WTC11 (cell line): ENCODE data around the gene SLC9A9. TPM values are rescaled to one million over a fixed set of nuclear protein-coding genes. Genes with fewer than 3 reads are reported as not detected.

ENCODE experiments used
- ATAC-seq: fragments of 200-7000 bp; cut with Tn5 transposase; 2 replicates; pipeline ENCODE4 v1.10.0; 2021; ENCODE audit warnings: mild to moderate bottlenecking, moderate library complexity
- CTCF ChIA-PET: fragments of 300-600 bp; sonication (Branson Sonifier 250); formaldehyde crosslinking; loops from one replicate; lab custom pipeline; 2021; ENCODE audit warnings: antibody characterized with exemption; lab: Charles Lee
- POLR2A ChIA-PET: fragments of 350-600 bp; sonication (Branson Sonifier 250); formaldehyde crosslinking; loops from one replicate; lab custom pipeline; 2021; ENCODE audit warnings: antibody characterized with exemption; lab: Charles Lee
- DNase-seq: peaks from one replicate; pipeline ENCODE4 v3.0.0; 2021; ENCODE audit warnings: low spot score
- H3K27ac Mint-ChIP-seq: 2 replicates; pipeline ENCODE4 v1.8.0; 2021; ENCODE audit warnings: mixed read lengths
- H3K27me3 Mint-ChIP-seq: 2 replicates; pipeline ENCODE4 v1.8.0; 2021; ENCODE audit warnings: low read depth, mild to moderate bottlenecking, moderate library complexity, mixed read lengths
- H3K36me3 Mint-ChIP-seq: 2 replicates; pipeline ENCODE4 v1.8.0; 2021; ENCODE audit warnings: mixed read lengths
- H3K4me1 Mint-ChIP-seq: 2 replicates; pipeline ENCODE4 v1.8.0; 2022; ENCODE audit warnings: mixed read lengths
- H3K4me3 Mint-ChIP-seq: 2 replicates; pipeline ENCODE4 v1.8.0; 2021; ENCODE audit warnings: mild to moderate bottlenecking, moderate library complexity, mixed read lengths
- H3K9me3 Mint-ChIP-seq: 2 replicates; pipeline ENCODE4 v1.8.0; 2021; ENCODE audit warnings: mixed read lengths
- EMX1 ChIP-seq: fragments of 250-450 bp; sonication (Bioruptor Pico); IDR thresholded peaks from 2 replicates; pipeline ENCODE4 v1.8.0; 2021; ENCODE audit warnings: mild to moderate bottlenecking
- FOXK1 ChIP-seq: sonication (generic); formaldehyde crosslinking; IDR thresholded peaks from 2 replicates; pipeline ENCODE4 v1.8.0; 2022; ENCODE audit warnings: mild to moderate bottlenecking, moderate library complexity, missing genetic modification reagents
- GABPB1 ChIP-seq: sonication (generic); formaldehyde crosslinking; IDR thresholded peaks from 2 replicates; pipeline ENCODE4 v1.8.1; 2023; ENCODE audit warnings: mild to moderate bottlenecking, missing genetic modification reagents
- GRHL2 ChIP-seq: fragments of 250-450 bp; sonication (Bioruptor Pico); IDR thresholded peaks from 2 replicates; pipeline ENCODE4 v1.8.0; 2022; ENCODE audit warnings: mild to moderate bottlenecking, moderate library complexity; ENCODE audit not compliant: insufficient replicate concordance, severe bottlenecking
- GTF2I ChIP-seq: fragments of 250-450 bp; sonication (Bioruptor Pico); conservative IDR thresholded peaks from 2 replicates; pipeline ENCODE4 v1.4.0; 2021; ENCODE audit warnings: mild to moderate bottlenecking
- MXD4 ChIP-seq: fragments of 250-450 bp; sonication (Bioruptor Pico); IDR thresholded peaks from 2 replicates; pipeline ENCODE4 v1.8.0; 2021; ENCODE audit warnings: mild to moderate bottlenecking, moderate library complexity, borderline replicate concordance
- NR1H2 ChIP-seq: sonication (generic); formaldehyde crosslinking; IDR thresholded peaks from 2 replicates; pipeline ENCODE4 v1.9.0; 2021; ENCODE audit warnings: mild to moderate bottlenecking, moderate library complexity, missing genetic modification reagents
- OVOL2 ChIP-seq: fragments of 250-450 bp; sonication (Bioruptor Pico); IDR thresholded peaks from 2 replicates; pipeline ENCODE4 v1.9.0; 2021; ENCODE audit warnings: mild to moderate bottlenecking, borderline replicate concordance
- RELA ChIP-seq: sonication (generic); formaldehyde crosslinking; IDR thresholded peaks from 2 replicates; pipeline ENCODE4 v1.8.1; 2022; ENCODE audit warnings: missing genetic modification reagents, mild to moderate bottlenecking, borderline replicate concordance
- RORB ChIP-seq: fragments of 250-450 bp; sonication (Bioruptor Pico); IDR thresholded peaks from 2 replicates; pipeline ENCODE4 v1.9.0; 2021; ENCODE audit warnings: mild to moderate bottlenecking
- SOX15 ChIP-seq: fragments of 250-450 bp; sonication (Bioruptor Pico); IDR thresholded peaks from 2 replicates; pipeline ENCODE4 v1.9.0; 2021; ENCODE audit warnings: mild to moderate bottlenecking
- TEAD4 ChIP-seq: sonication (generic); formaldehyde crosslinking; IDR thresholded peaks from 2 replicates; pipeline ENCODE4 v1.8.0; 2022; ENCODE audit warnings: mild to moderate bottlenecking, missing genetic modification reagents
- ZNF121 ChIP-seq: sonication (generic); formaldehyde crosslinking; IDR thresholded peaks from 2 replicates; pipeline ENCODE4 v1.8.0; 2023; ENCODE audit warnings: missing genetic modification reagents
- ZNF219 ChIP-seq: sonication (generic); formaldehyde crosslinking; IDR thresholded peaks from 2 replicates; pipeline ENCODE4 v1.8.0; 2023; ENCODE audit warnings: missing genetic modification reagents, mild to moderate bottlenecking, borderline replicate concordance
- ZNF263 ChIP-seq: sonication (generic); formaldehyde crosslinking; IDR thresholded peaks from 2 replicates; pipeline ENCODE4 v1.8.1; 2022; ENCODE audit warnings: low read depth, mild to moderate bottlenecking, moderate library complexity, missing genetic modification reagents
- ZNF396 ChIP-seq: fragments of 250-450 bp; sonication (Bioruptor Pico); IDR thresholded peaks from 2 replicates; pipeline ENCODE4 v1.8.0; 2021; ENCODE audit warnings: mild to moderate bottlenecking, moderate library complexity, borderline replicate concordance
- ZNF423 ChIP-seq: fragments of 250-450 bp; sonication (Bioruptor Pico); IDR thresholded peaks from 2 replicates; pipeline ENCODE4 v2.1.2; 2022; ENCODE audit warnings: mild to moderate bottlenecking, moderate library complexity
- total RNA-seq: library from RNA; stranded (reverse); gene quantifications from 3 replicates; pipeline ENCODE4 v1.2.3, GENCODE V29; 2021
- TF ChIP-seq, protein P1 (sequence below): sonication (generic); formaldehyde crosslinking; IDR thresholded peaks from 2 replicates; pipeline ENCODE4 v1.8.1; 2022; ENCODE audit warnings: low read depth, mild to moderate bottlenecking, moderate library complexity, missing genetic modification reagents, borderline replicate concordance
- TF ChIP-seq, protein P2 (sequence below): sonication (generic); formaldehyde crosslinking; IDR thresholded peaks from 2 replicates; pipeline ENCODE4 v1.8.0; 2022; ENCODE audit warnings: mild to moderate bottlenecking, missing genetic modification reagents
- TF ChIP-seq, protein P3 (sequence below): sonication (generic); formaldehyde crosslinking; IDR thresholded peaks from 2 replicates; pipeline ENCODE4 v1.8.1; 2023; ENCODE audit warnings: mild to moderate bottlenecking, missing genetic modification reagents, moderate library complexity
- TF ChIP-seq, protein P4 (sequence below): sonication (generic); formaldehyde crosslinking; IDR thresholded peaks from 2 replicates; pipeline ENCODE4 v1.8.0; 2023; ENCODE audit warnings: missing genetic modification reagents
- TF ChIP-seq, protein P5 (sequence below): sonication (generic); formaldehyde crosslinking; IDR thresholded peaks from 2 replicates; pipeline ENCODE4 v1.8.1; 2022; ENCODE audit warnings: low read depth, missing genetic modification reagents, borderline replicate concordance
- TF ChIP-seq, protein P6 (sequence below): sonication (generic); formaldehyde crosslinking; IDR thresholded peaks from 2 replicates; pipeline ENCODE4 v1.8.1; 2023; ENCODE audit warnings: mild to moderate bottlenecking, missing genetic modification reagents, moderate library complexity
- TF ChIP-seq, protein P7 (sequence below): fragments of 250-450 bp; sonication (Bioruptor Pico); IDR thresholded peaks from 2 replicates; pipeline ENCODE4 v1.9.0; 2021; ENCODE audit warnings: mild to moderate bottlenecking, borderline replicate concordance
- TF ChIP-seq, protein P8 (sequence below): sonication (generic); formaldehyde crosslinking; conservative IDR thresholded peaks from 2 replicates; pipeline ENCODE4 v1.8.1; 2023; ENCODE audit warnings: mild to moderate bottlenecking, low read depth, missing genetic modification reagents, moderate library complexity

Gene SLC9A9
- total RNA-seq, 1 experiment from 2014 or later = 1.2 TPM

DNA sequence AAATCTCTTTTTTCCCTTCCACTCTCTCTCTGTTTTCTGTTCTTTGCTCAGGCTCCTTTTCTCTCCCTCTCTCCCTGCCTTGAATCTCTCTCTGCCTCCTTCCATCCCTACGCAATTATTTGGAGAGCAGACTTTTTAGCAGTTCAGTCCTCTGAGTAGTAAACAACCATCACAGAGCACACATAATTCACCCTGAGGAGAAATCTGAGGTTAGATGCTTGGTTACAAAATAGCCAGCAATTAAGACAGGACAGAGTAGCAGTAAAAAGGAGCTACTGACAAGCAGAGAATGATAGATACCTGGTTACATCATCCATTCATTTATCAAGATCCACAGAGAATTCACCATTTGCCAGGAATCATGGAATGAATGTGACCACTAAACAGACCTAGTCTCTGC lies 25.5 kb downstream of the SLC9A9 start:
- no peak for DNase-seq
- Mint-ChIP-seq H3K4me1 (peaks cover 20% of the 10 kb centered on the region), H3K4me3 (no peak overlapping the region), H3K9me3 (no peaks in the 10 kb centered on the region), H3K27ac (no peak overlapping the region), H3K36me3 (no peaks in the 10 kb centered on the region), H3K27me3 (no peaks in the 10 kb centered on the region)
- no peak for ATAC-seq
- TF ChIP-seq MXD4 (CRISPR knock-in tag) = no peak
- no peak for TF ChIP-seq FOXK1 (CRISPR knock-in tag)
- TF ChIP-seq ZNF121 (CRISPR knock-in tag) = no peak
- TF ChIP-seq NR1H2 (CRISPR knock-in tag) = no peak
- TF ChIP-seq RELA = no peak
- TF ChIP-seq, protein P1, sequence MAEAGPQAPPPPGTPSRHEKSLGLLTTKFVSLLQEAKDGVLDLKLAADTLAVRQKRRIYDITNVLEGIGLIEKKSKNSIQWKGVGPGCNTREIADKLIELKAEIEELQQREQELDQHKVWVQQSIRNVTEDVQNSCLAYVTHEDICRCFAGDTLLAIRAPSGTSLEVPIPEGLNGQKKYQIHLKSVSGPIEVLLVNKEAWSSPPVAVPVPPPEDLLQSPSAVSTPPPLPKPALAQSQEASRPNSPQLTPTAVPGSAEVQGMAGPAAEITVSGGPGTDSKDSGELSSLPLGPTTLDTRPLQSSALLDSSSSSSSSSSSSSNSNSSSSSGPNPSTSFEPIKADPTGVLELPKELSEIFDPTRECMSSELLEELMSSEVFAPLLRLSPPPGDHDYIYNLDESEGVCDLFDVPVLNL (CRISPR knock-in tag) = no peak
- no peak for TF ChIP-seq OVOL2 (CRISPR knock-in tag)
- no peak for TF ChIP-seq ZNF219
- TF ChIP-seq, protein P2, sequence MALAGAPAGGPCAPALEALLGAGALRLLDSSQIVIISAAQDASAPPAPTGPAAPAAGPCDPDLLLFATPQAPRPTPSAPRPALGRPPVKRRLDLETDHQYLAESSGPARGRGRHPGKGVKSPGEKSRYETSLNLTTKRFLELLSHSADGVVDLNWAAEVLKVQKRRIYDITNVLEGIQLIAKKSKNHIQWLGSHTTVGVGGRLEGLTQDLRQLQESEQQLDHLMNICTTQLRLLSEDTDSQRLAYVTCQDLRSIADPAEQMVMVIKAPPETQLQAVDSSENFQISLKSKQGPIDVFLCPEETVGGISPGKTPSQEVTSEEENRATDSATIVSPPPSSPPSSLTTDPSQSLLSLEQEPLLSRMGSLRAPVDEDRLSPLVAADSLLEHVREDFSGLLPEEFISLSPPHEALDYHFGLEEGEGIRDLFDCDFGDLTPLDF = no peak
- no peak for TF ChIP-seq ZNF423 (CRISPR knock-in tag)
- TF ChIP-seq, protein P3, sequence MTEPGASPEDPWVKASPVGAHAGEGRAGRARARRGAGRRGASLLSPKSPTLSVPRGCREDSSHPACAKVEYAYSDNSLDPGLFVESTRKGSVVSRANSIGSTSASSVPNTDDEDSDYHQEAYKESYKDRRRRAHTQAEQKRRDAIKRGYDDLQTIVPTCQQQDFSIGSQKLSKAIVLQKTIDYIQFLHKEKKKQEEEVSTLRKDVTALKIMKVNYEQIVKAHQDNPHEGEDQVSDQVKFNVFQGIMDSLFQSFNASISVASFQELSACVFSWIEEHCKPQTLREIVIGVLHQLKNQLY (CRISPR knock-in tag) = no peak
- TF ChIP-seq EMX1 (CRISPR knock-in tag) = no peak
- no peak for TF ChIP-seq ZNF396 (CRISPR knock-in tag)
- no peak for TF ChIP-seq GTF2I
- TF ChIP-seq GRHL2 (CRISPR knock-in tag) = no peak
- no peak for TF ChIP-seq SOX15
- no peak for TF ChIP-seq GABPB1 (CRISPR knock-in tag)
- TF ChIP-seq, protein P4, sequence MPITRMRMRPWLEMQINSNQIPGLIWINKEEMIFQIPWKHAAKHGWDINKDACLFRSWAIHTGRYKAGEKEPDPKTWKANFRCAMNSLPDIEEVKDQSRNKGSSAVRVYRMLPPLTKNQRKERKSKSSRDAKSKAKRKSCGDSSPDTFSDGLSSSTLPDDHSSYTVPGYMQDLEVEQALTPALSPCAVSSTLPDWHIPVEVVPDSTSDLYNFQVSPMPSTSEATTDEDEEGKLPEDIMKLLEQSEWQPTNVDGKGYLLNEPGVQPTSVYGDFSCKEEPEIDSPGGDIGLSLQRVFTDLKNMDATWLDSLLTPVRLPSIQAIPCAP = no peak
- TF ChIP-seq ZNF263 (CRISPR knock-in tag) = no peak
- ChIA-PET CTCF (no interaction called here), POLR2A (no interaction called here)

DNA sequence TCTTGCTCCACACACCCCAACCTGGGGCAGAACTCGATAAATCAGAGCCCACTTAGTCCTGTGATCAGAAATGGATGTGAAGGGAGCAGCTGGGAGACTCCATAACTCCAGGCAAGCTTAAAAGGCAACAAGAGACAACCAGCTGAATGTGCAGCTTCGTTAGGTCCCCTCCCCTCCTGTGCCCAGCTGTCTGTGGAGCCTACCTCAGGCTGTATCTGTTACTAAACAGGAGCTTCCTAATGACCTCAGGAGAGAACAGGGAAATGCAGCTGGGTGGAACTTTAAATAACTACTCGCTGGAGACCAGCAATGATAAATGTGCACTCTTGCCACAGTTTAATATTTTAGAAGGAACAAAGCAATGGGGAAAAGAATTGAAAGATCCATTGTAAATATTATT lies 25.9 kb downstream of the SLC9A9 start:
- H3K27ac Mint-ChIP-seq = no peak overlapping the region
- no peak overlapping the region for H3K4me3 Mint-ChIP-seq
- H3K36me3 Mint-ChIP-seq = no peaks in the 10 kb centered on the region
- ChIA-PET CTCF (no interaction called here), POLR2A (no interaction called here)
- H3K27me3 Mint-ChIP-seq = no peaks in the 10 kb centered on the region
- no peaks in the 10 kb centered on the region for H3K9me3 Mint-ChIP-seq
- peaks cover 20% of the 10 kb centered on the region for H3K4me1 Mint-ChIP-seq
- ATAC-seq = no peak; the same call in 1 of the 2 replicates
- DNase-seq = no peak
- TF ChIP-seq NR1H2 (CRISPR knock-in tag) (no peak), RORB (CRISPR knock-in tag) (no peak), TEAD4 (no peak)
- TF ChIP-seq, protein P5, sequence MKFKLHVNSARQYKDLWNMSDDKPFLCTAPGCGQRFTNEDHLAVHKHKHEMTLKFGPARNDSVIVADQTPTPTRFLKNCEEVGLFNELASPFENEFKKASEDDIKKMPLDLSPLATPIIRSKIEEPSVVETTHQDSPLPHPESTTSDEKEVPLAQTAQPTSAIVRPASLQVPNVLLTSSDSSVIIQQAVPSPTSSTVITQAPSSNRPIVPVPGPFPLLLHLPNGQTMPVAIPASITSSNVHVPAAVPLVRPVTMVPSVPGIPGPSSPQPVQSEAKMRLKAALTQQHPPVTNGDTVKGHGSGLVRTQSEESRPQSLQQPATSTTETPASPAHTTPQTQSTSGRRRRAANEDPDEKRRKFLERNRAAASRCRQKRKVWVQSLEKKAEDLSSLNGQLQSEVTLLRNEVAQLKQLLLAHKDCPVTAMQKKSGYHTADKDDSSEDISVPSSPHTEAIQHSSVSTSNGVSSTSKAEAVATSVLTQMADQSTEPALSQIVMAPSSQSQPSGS (CRISPR knock-in tag) = no peak
- TF ChIP-seq, protein P6, sequence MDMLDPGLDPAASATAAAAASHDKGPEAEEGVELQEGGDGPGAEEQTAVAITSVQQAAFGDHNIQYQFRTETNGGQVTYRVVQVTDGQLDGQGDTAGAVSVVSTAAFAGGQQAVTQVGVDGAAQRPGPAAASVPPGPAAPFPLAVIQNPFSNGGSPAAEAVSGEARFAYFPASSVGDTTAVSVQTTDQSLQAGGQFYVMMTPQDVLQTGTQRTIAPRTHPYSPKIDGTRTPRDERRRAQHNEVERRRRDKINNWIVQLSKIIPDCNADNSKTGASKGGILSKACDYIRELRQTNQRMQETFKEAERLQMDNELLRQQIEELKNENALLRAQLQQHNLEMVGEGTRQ = no peak
- TF ChIP-seq, protein P7, sequence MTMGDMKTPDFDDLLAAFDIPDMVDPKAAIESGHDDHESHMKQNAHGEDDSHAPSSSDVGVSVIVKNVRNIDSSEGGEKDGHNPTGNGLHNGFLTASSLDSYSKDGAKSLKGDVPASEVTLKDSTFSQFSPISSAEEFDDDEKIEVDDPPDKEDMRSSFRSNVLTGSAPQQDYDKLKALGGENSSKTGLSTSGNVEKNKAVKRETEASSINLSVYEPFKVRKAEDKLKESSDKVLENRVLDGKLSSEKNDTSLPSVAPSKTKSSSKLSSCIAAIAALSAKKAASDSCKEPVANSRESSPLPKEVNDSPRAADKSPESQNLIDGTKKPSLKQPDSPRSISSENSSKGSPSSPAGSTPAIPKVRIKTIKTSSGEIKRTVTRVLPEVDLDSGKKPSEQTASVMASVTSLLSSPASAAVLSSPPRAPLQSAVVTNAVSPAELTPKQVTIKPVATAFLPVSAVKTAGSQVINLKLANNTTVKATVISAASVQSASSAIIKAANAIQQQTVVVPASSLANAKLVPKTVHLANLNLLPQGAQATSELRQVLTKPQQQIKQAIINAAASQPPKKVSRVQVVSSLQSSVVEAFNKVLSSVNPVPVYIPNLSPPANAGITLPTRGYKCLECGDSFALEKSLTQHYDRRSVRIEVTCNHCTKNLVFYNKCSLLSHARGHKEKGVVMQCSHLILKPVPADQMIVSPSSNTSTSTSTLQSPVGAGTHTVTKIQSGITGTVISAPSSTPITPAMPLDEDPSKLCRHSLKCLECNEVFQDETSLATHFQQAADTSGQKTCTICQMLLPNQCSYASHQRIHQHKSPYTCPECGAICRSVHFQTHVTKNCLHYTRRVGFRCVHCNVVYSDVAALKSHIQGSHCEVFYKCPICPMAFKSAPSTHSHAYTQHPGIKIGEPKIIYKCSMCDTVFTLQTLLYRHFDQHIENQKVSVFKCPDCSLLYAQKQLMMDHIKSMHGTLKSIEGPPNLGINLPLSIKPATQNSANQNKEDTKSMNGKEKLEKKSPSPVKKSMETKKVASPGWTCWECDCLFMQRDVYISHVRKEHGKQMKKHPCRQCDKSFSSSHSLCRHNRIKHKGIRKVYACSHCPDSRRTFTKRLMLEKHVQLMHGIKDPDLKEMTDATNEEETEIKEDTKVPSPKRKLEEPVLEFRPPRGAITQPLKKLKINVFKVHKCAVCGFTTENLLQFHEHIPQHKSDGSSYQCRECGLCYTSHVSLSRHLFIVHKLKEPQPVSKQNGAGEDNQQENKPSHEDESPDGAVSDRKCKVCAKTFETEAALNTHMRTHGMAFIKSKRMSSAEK (CRISPR knock-in tag) = no peak
- TF ChIP-seq, protein P8, sequence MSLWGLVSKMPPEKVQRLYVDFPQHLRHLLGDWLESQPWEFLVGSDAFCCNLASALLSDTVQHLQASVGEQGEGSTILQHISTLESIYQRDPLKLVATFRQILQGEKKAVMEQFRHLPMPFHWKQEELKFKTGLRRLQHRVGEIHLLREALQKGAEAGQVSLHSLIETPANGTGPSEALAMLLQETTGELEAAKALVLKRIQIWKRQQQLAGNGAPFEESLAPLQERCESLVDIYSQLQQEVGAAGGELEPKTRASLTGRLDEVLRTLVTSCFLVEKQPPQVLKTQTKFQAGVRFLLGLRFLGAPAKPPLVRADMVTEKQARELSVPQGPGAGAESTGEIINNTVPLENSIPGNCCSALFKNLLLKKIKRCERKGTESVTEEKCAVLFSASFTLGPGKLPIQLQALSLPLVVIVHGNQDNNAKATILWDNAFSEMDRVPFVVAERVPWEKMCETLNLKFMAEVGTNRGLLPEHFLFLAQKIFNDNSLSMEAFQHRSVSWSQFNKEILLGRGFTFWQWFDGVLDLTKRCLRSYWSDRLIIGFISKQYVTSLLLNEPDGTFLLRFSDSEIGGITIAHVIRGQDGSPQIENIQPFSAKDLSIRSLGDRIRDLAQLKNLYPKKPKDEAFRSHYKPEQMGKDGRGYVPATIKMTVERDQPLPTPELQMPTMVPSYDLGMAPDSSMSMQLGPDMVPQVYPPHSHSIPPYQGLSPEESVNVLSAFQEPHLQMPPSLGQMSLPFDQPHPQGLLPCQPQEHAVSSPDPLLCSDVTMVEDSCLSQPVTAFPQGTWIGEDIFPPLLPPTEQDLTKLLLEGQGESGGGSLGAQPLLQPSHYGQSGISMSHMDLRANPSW (CRISPR knock-in tag) = no peak
